Panc1 (cell line): ENCODE measurements around the gene FKBP10. TPM values are rescaled to one million over a fixed set of nuclear protein-coding genes. Genes with fewer than 3 reads are reported as not detected.
A peak's percentile ranks its signal among the peaks of the same experiment; 100 is the strongest.

Experiments
- ATAC-seq: fragments of 200-7000 bp; cut with Tn5 transposase; 2 replicates; pipeline ENCODE4 v1.9.1; 2020; ENCODE audit warnings: mild to moderate bottlenecking, moderate library complexity
- Bru-seq: library from RNA; stranded (reverse); fragments of 400-500 nt; gene quantifications from one replicate; lab custom pipeline; 2021; lab: Mats Ljungman, UMichigan
- BruChase-seq, 2 experiments: library from RNA; stranded (reverse); fragments of 400-500 nt; gene quantifications; one replicate each; lab custom pipeline; 2021; lab: Mats Ljungman, UMichigan
- BruUV-seq: library from RNA; stranded (reverse); fragments of 400-500 nt; replicated peaks from 2 replicates; lab custom pipeline; 2021; lab: Mats Ljungman, UMichigan
- CTCF ChIA-PET: fragments of 300-600 bp; sonication (Branson Sonifier 250); formaldehyde crosslinking; loops from one replicate; lab custom pipeline; 2022; ENCODE audit warnings: antibody characterized with exemption; lab: Charles Lee
- POLR2A ChIA-PET: fragments of 300-600 bp; sonication (Branson Sonifier 250); formaldehyde crosslinking; loops from one replicate; lab custom pipeline; 2022; ENCODE audit warnings: antibody characterized with exemption; lab: Charles Lee
- DNase-seq: peaks from one replicate; pipeline ENCODE4 v3.0.0-alpha.2; 2010; ENCODE audit warnings: low read depth, low spot score
- H3K27ac ChIP-seq: 2 replicates; pipeline ENCODE4 v1.5.1; 2011; ENCODE audit warnings: mild to moderate bottlenecking, low read length, inconsistent platforms
- H3K27me3 ChIP-seq: fragments of 200-500 bp; sonication (Bioruptor generic); 2 replicates; pipeline ENCODE4 v1.6.0; 2014; ENCODE audit warnings: low read length, inconsistent platforms; ENCODE audit not compliant: control insufficient read depth, insufficient read depth
- H3K36me3 ChIP-seq: fragments of 200-500 bp; sonication (Bioruptor generic); 2 replicates; pipeline ENCODE4 v1.5.1; 2014; ENCODE audit warnings: inconsistent platforms, mild to moderate bottlenecking, low read length, moderate library complexity; ENCODE audit not compliant: control insufficient read depth, insufficient read depth
- H3K4me1 ChIP-seq: 2 replicates; pipeline ENCODE4 v1.5.1; 2011; ENCODE audit warnings: inconsistent platforms, mild to moderate bottlenecking, low read length, moderate library complexity; ENCODE audit not compliant: control insufficient read depth, insufficient read depth
- H3K4me3 ChIP-seq, 2 experiments: 2 replicates each; pipeline ENCODE4 v1.5.1; 2011 to 2012; ENCODE audit warnings: low read depth in 2 of 2, low read length in 2 of 2, mild to moderate bottlenecking in 2 of 2, inconsistent platforms in 1 of 2, moderate library complexity in 1 of 2
- H3K9me3 ChIP-seq: fragments of 200-500 bp; sonication (Bioruptor generic); 2 replicates; pipeline ENCODE4 v1.5.1; 2014; ENCODE audit warnings: low read depth, mild to moderate bottlenecking, inconsistent platforms, low read length, moderate library complexity; ENCODE audit not compliant: control insufficient read depth, insufficient read depth
- POLR2AphosphoS5 ChIP-seq: IDR thresholded peaks from 2 replicates; pipeline ENCODE4 v1.6.1; 2012; ENCODE audit warnings: mild to moderate bottlenecking, low read depth, low read length, moderate library complexity
- SIN3A ChIP-seq: IDR thresholded peaks from 2 replicates; pipeline ENCODE4 v1.6.1; 2012; ENCODE audit warnings: low read depth, mild to moderate bottlenecking, low read length, moderate library complexity, borderline replicate concordance; ENCODE audit not compliant: insufficient read depth
- TCF7L2 ChIP-seq: IDR thresholded peaks from 2 replicates; pipeline ENCODE4 v1.6.1; 2011; ENCODE audit warnings: mild to moderate bottlenecking, low read depth, low read length, inconsistent platforms
- in situ Hi-C: cut with HindIII; loops from 2 replicates; pipeline ENCODE4 v1.10.0; 2016; ENCODE audit warnings: low sequenced_read_pairs, low pct_unique_long_range_greater_than_20kb
- intact Hi-C: fragments of 100-400 bp; cut with micrococcal nuclease; formaldehyde crosslinking; loops from one replicate; pipeline ENCODE4 v1.10.0; 2022; ENCODE audit not compliant: unreplicated experiment
- long read RNA-seq: library from polyadenylated mRNA; unstranded; transcript quantifications from one replicate; pipeline ENCODE4 v2.0.0, GENCODE V29; 2021; ENCODE audit not compliant: unreplicated experiment
- polyA plus RNA-seq: library from polyadenylated mRNA; unstranded; fragments of >200 nt; gene quantifications from one replicate; pipeline ENCODE4 v1.2.1, GENCODE V29; 2012; ENCODE audit warnings: missing spikeins; ENCODE audit not compliant: insufficient read length
- total RNA-seq: library from RNA; stranded (reverse); gene quantifications from one replicate; pipeline ENCODE4 v1.2.1, GENCODE V29; 2021; ENCODE audit not compliant: unreplicated experiment
- TF ChIP-seq, protein P1 (sequence below), 2 experiments: IDR thresholded peaks; 2 replicates each; pipeline ENCODE4 v1.6.1; 2011 to 2012; ENCODE audit warnings: low read depth in 2 of 2, control low read depth in 1 of 2, low read length in 1 of 2, mild to moderate bottlenecking in 1 of 2, moderate library complexity in 1 of 2; ENCODE audit not compliant: insufficient read depth in 1 of 2
- TF ChIP-seq, protein P2 (sequence below): fragments of 450-650 bp; IDR thresholded peaks from 2 replicates; pipeline ENCODE4 v1.5.1; 2017; ENCODE audit warnings: mild to moderate bottlenecking

Gene FKBP10, protein sequence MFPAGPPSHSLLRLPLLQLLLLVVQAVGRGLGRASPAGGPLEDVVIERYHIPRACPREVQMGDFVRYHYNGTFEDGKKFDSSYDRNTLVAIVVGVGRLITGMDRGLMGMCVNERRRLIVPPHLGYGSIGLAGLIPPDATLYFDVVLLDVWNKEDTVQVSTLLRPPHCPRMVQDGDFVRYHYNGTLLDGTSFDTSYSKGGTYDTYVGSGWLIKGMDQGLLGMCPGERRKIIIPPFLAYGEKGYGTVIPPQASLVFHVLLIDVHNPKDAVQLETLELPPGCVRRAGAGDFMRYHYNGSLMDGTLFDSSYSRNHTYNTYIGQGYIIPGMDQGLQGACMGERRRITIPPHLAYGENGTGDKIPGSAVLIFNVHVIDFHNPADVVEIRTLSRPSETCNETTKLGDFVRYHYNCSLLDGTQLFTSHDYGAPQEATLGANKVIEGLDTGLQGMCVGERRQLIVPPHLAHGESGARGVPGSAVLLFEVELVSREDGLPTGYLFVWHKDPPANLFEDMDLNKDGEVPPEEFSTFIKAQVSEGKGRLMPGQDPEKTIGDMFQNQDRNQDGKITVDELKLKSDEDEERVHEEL
- total RNA-seq, result 190 TPM
- polyA plus RNA-seq, result 299 TPM
- Bru-seq, nascent RNA, result percentile 86 among the genes with signal in this experiment
- BruChase-seq, experiment 1, labeled RNA remaining after a 2-hour chase, result percentile 94 among the genes with signal in this experiment
- percentile 92 among the genes with signal in this experiment for BruChase-seq, experiment 2, labeled RNA remaining after a 6-hour chase
- long read RNA-seq, transcript FKBP10-204 (3 exons, 1,129 nt), result minor isoform, 5 of 57 reads
- long read RNA-seq, transcript FKBP10-201 (10 exons, 2,662 nt), result major isoform, 6 of 57 reads
- long read RNA-seq, partial matches to known transcripts, result 33 of 57 reads
- long read RNA-seq, other reads (novel, unspliced or antisense), result 13 of 57 reads

- Histone ChIP-seq H3K36me3 (no peaks in the 10 kb centered on the region; the same call in 1 of the 2 replicates), H3K4me3 (peak within 1 kb of the TSS; percentile 74 to 80), H3K9me3 (no peaks in the 10 kb centered on the region), H3K27me3 (no peaks in the 10 kb centered on the region), H3K4me1 (peaks cover 25% of the 10 kb centered on the region), H3K27ac (peak within 1 kb of the TSS; percentile 99)
- in situ Hi-C loops, result no loop called here
- BruUV-seq, result no TSS peak
- intact Hi-C loops, result no loop called here
- DNase-seq (peak; percentile 51), ATAC-seq (peak; percentile 72)
- TF ChIP-seq TCF7L2 (peak; percentile 70; the same call in 1 of the 2 replicates), SIN3A (peak; percentile 66; the same call in 1 of the 2 replicates), POLR2AphosphoS5 (no peak; the same call in none of the 2 replicates)
- TF ChIP-seq, protein P1, sequence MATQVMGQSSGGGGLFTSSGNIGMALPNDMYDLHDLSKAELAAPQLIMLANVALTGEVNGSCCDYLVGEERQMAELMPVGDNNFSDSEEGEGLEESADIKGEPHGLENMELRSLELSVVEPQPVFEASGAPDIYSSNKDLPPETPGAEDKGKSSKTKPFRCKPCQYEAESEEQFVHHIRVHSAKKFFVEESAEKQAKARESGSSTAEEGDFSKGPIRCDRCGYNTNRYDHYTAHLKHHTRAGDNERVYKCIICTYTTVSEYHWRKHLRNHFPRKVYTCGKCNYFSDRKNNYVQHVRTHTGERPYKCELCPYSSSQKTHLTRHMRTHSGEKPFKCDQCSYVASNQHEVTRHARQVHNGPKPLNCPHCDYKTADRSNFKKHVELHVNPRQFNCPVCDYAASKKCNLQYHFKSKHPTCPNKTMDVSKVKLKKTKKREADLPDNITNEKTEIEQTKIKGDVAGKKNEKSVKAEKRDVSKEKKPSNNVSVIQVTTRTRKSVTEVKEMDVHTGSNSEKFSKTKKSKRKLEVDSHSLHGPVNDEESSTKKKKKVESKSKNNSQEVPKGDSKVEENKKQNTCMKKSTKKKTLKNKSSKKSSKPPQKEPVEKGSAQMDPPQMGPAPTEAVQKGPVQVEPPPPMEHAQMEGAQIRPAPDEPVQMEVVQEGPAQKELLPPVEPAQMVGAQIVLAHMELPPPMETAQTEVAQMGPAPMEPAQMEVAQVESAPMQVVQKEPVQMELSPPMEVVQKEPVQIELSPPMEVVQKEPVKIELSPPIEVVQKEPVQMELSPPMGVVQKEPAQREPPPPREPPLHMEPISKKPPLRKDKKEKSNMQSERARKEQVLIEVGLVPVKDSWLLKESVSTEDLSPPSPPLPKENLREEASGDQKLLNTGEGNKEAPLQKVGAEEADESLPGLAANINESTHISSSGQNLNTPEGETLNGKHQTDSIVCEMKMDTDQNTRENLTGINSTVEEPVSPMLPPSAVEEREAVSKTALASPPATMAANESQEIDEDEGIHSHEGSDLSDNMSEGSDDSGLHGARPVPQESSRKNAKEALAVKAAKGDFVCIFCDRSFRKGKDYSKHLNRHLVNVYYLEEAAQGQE (IDR thresholded peaks at IDR 0.05; ENCODE audit: insufficient read depth in 1 of 2, low read depth in 2 of 2, low read length in 1 of 2), result no peak
- ChIA-PET POLR2A (interaction anchor here (0.5 to 0.7 kb wide), 5 partner anchors 8 to 1613 kb away, joined by 3 to 14 read pairs (median 5); no protein-coding TSS in a partner anchor), CTCF (interaction anchor here (0.6 to 3.3 kb wide), 3 partner anchors 12 to 75 kb away, joined by 3 to 12 read pairs (median 3); no protein-coding TSS in a partner anchor)
Observed at GRCh38 chr17:41812381-41813151, at the start of gene FKBP10. Gene FKBP10 (plus strand): TSS chr17:41813004. CDS start chr17:41813035, 31 bp downstream.

DNA sequence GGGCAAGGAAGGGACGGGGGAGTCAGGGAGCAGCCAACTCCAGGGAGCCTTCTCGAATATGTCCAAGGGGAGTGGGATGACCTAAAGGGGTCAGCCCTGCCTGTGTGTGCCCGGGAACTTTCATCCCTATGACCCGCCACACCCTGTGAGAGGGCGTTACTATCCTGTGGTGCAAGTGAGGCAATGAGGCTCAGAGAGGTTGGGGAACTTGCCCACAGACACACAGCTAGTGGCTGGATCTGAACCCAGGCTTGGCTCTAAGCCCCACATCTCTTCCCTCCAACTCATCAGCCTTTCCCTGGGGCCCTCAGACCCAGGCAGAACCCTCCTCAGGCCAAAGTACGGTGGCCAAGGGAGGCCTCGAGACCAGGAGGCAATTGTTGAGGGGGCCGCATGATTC is 49.5 kb upstream of the FKBP10 start:
- intact Hi-C loops (no loop called here), in situ Hi-C loops (no loop called here)
- BruUV-seq, result no TSS peak
- ChIA-PET CTCF (interaction anchor here (0.6 kb wide), 1 partner anchor 80 kb away, joined by 3 read pairs; no protein-coding TSS in a partner anchor), POLR2A (interaction anchor here (0.5 to 0.9 kb wide), 2 partner anchors 10 to 31 kb away, joined by 3 to 8 read pairs; no protein-coding TSS in a partner anchor)
- H3K36me3 ChIP-seq, result peaks cover 11% of the 10 kb centered on the region
- H3K9me3 ChIP-seq, result no peaks in the 10 kb centered on the region
- no peak overlapping the region for H3K4me3 ChIP-seq
- H3K27ac ChIP-seq, result no peak overlapping the region
- no peaks in the 10 kb centered on the region for H3K4me1 ChIP-seq
- H3K27me3 ChIP-seq, result no peaks in the 10 kb centered on the region
- TF ChIP-seq POLR2AphosphoS5 (no peak), SIN3A (no peak), TCF7L2 (no peak)
- TF ChIP-seq, protein P1 (IDR thresholded peaks at IDR 0.05; ENCODE audit: insufficient read depth in 1 of 2, low read depth in 2 of 2, low read length in 1 of 2), result no peak
- TF ChIP-seq, protein P2, sequence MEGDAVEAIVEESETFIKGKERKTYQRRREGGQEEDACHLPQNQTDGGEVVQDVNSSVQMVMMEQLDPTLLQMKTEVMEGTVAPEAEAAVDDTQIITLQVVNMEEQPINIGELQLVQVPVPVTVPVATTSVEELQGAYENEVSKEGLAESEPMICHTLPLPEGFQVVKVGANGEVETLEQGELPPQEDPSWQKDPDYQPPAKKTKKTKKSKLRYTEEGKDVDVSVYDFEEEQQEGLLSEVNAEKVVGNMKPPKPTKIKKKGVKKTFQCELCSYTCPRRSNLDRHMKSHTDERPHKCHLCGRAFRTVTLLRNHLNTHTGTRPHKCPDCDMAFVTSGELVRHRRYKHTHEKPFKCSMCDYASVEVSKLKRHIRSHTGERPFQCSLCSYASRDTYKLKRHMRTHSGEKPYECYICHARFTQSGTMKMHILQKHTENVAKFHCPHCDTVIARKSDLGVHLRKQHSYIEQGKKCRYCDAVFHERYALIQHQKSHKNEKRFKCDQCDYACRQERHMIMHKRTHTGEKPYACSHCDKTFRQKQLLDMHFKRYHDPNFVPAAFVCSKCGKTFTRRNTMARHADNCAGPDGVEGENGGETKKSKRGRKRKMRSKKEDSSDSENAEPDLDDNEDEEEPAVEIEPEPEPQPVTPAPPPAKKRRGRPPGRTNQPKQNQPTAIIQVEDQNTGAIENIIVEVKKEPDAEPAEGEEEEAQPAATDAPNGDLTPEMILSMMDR, result no peak
- DNase-seq (no peak), ATAC-seq (no peak)
